Peyer's patch (tissue), 4 donors: ENCODE results near the gene TMEM132C. TPM values are rescaled to one million over a fixed set of nuclear protein-coding genes. Genes with fewer than 3 reads are reported as not detected.

ENCODE experiments used
- DNase-seq, 3 donors: peaks; one replicate each; pipeline ENCODE4 v3.0.0-alpha.2; 2017 to 2019
- H3K27ac ChIP-seq, 4 donors: fragments of 200-600 bp; sonication (generic); one replicate each; pipeline ENCODE4 v1.5.1; 2016 to 2019
- H3K27me3 ChIP-seq, 2 donors: fragments of 200-600 bp; sonication (generic); one replicate each; pipeline ENCODE4 v1.5.1; 2019
- H3K36me3 ChIP-seq, 3 donors: fragments of 200-600 bp; sonication (generic); one replicate each; pipeline ENCODE4 v1.5.1; 2016 to 2019
- H3K4me1 ChIP-seq, 4 donors: fragments of 200-600 bp; sonication (generic); one replicate each; pipeline ENCODE4 v1.5.1; 2016 to 2019
- H3K4me3 ChIP-seq, 4 donors: fragments of 200-600 bp; sonication (generic); 1 replicate in 3 of 4; 2 replicates in 1 of 4; pipeline ENCODE4 v1.5.1; 2016 to 2019; ENCODE audit warnings: mild to moderate bottlenecking in 1 of 4
- H3K9me3 ChIP-seq, 4 donors: fragments of 200-600 bp; sonication (generic); one replicate each; pipeline ENCODE4 v1.5.1; 2016 to 2019; ENCODE audit warnings: mild to moderate bottlenecking in 1 of 4
- POLR2A ChIP-seq, 2 donors: fragments of 450-650 bp; IDR thresholded peaks; one replicate each; pipeline ENCODE4 v1.5.1; 2017; ENCODE audit warnings: antibody characterized with exemption in 2 of 2, mild to moderate bottlenecking in 2 of 2, moderate library complexity in 2 of 2
- total RNA-seq, 4 donors: library from RNA; depleted of rRNA; stranded (reverse); fragments of >200 nt; gene quantifications; one replicate each; pipeline ENCODE4 v1.1.0, GENCODE V29; 2016
- TF ChIP-seq, protein P1 (sequence below), 6 experiments: fragments of 450-650 bp in 4 of 6; fragments of 200-600 bp in 2 of 6; sonication (generic) in 1 of 6; IDR thresholded peaks; one replicate each; pipeline ENCODE4 v1.5.1; 2017 to 2019; ENCODE audit warnings: antibody characterized with exemption in 6 of 6, mild to moderate bottlenecking in 3 of 6, moderate library complexity in 1 of 6

Gene TMEM132C
- total RNA-seq, 4 donors from 2014 or later: 0.88 to 5.0 (median 2.0) TPM

DNA sequence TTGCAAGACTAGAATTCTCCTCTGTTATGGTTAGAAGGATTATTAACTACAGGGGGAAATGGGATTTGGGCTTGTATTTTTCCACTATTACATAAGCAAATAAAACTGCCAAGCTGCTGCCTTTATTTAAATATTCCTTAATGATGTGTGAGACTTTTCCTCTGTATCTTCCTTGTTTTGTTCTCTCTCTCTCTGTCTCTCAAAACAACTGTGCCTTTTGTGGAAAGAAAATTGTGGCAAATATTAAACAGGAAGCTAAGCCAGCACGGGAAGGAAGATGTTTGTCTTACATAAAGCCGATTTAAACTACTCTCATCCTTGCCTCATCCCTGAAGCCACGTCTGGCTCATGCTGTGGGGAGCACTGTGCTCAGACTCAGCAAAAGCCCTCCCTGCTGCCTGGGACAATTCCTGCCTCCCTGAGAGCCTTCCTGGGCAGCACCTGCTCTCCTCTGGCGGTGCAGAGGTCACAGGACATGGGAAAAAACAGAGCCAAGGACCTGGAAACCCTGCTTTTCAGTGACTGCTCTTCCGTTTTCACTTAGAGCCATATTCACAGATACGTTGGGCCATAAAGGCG lies 319.6 kb downstream of the TMEM132C start:
- Histone ChIP-seq H3K4me1 (no peaks in the 10 kb centered on the region), H3K27ac (no peak overlapping the region), H3K4me3 (no peak overlapping the region), H3K9me3 (no peaks in the 10 kb centered on the region), H3K27me3 (no peaks in the 10 kb centered on the region), H3K36me3 (no peaks in the 10 kb centered on the region)
- DNase-seq: no peak
- TF ChIP-seq POLR2A (IDR thresholded peaks at IDR 0.05): no peak
- TF ChIP-seq, protein P1, sequence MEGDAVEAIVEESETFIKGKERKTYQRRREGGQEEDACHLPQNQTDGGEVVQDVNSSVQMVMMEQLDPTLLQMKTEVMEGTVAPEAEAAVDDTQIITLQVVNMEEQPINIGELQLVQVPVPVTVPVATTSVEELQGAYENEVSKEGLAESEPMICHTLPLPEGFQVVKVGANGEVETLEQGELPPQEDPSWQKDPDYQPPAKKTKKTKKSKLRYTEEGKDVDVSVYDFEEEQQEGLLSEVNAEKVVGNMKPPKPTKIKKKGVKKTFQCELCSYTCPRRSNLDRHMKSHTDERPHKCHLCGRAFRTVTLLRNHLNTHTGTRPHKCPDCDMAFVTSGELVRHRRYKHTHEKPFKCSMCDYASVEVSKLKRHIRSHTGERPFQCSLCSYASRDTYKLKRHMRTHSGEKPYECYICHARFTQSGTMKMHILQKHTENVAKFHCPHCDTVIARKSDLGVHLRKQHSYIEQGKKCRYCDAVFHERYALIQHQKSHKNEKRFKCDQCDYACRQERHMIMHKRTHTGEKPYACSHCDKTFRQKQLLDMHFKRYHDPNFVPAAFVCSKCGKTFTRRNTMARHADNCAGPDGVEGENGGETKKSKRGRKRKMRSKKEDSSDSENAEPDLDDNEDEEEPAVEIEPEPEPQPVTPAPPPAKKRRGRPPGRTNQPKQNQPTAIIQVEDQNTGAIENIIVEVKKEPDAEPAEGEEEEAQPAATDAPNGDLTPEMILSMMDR (IDR thresholded peaks at IDR 0.05): no peak

- H3K36me3 ChIP-seq: no peaks in the 10 kb centered on the region
- no peak overlapping the region for H3K4me3 ChIP-seq
- H3K9me3 ChIP-seq: no peaks in the 10 kb centered on the region
- H3K27ac ChIP-seq: no peak overlapping the region
- H3K4me1 ChIP-seq: no peaks in the 10 kb centered on the region
- DNase-seq: no peak
- no peaks in the 10 kb centered on the region for H3K27me3 ChIP-seq
- TF ChIP-seq POLR2A (IDR thresholded peaks at IDR 0.05): no peak
- TF ChIP-seq, protein P1 (IDR thresholded peaks at IDR 0.05): no peak
Measured at GRCh38 chr12:128587918-128588317, 320.9 kb downstream of the TMEM132C start.

DNA sequence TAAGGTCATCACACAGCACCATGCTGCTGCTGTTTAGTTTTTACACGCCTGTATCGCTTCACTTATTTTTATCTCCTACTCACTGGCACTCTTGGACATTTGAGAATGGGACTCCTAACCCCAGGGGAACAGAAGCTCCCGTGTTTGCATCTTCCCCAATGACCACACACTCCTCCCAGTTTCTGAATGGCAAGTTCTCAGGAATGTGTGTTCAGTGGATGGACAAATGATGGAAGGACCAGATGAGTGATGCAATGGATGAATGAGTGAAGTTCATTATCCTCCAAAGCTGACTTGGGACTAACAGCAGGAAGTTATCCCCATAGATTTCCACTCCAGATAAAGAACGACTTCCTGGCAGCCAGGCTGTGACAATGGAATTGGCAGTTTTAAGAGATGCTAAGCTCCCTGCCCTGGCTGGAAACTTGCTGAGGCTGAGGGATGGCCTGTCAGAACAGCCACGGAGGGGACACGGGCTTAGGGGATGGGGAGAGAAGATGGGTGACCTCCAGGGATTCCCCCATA lies 325.3 kb downstream of the TMEM132C start:
- H3K27ac ChIP-seq: no peak overlapping the region
- no peak for TF ChIP-seq POLR2A (IDR thresholded peaks at IDR 0.05)
- TF ChIP-seq, protein P1 (IDR thresholded peaks at IDR 0.05): no peak
- H3K4me3 ChIP-seq: no peak overlapping the region

GRCh38 chr12:128594521-128594920 lies 327.6 kb downstream of the TMEM132C start:
- no peak for DNase-seq
- H3K27ac ChIP-seq: no peak overlapping the region
- H3K9me3 ChIP-seq: no peaks in the 10 kb centered on the region
- H3K4me1 ChIP-seq: no peaks in the 10 kb centered on the region
- H3K36me3 ChIP-seq: no peaks in the 10 kb centered on the region
- H3K4me3 ChIP-seq: no peak overlapping the region
- TF ChIP-seq POLR2A (IDR thresholded peaks at IDR 0.05): no peak
- TF ChIP-seq, protein P1 (IDR thresholded peaks at IDR 0.05): no peak
- no peaks in the 10 kb centered on the region for H3K27me3 ChIP-seq

More for the DNA sequence above, 325.3 kb downstream of the TMEM132C start:
- H3K4me1 ChIP-seq: no peaks in the 10 kb centered on the region
- no peaks in the 10 kb centered on the region for H3K36me3 ChIP-seq
- H3K27me3 ChIP-seq: no peaks in the 10 kb centered on the region
- no peaks in the 10 kb centered on the region for H3K9me3 ChIP-seq
- DNase-seq: no peak

- Histone ChIP-seq H3K36me3 (no peaks in the 10 kb centered on the region), H3K4me3 (no peak overlapping the region), H3K27ac (no peak overlapping the region), H3K27me3 (no peaks in the 10 kb centered on the region), H3K9me3 (no peaks in the 10 kb centered on the region), H3K4me1 (no peaks in the 10 kb centered on the region)
- TF ChIP-seq, protein P1 (IDR thresholded peaks at IDR 0.05): no peak
- no peak for TF ChIP-seq POLR2A (IDR thresholded peaks at IDR 0.05)
- no peak for DNase-seq
Measured at GRCh38 chr12:128595609-128596008, 328.6 kb downstream of the TMEM132C start.
